IgD-negative memory B cell (primary cell): Measurements from ENCODE around the gene USP54. TPM values are rescaled to one million over a fixed set of nuclear protein-coding genes. Genes with fewer than 3 reads are reported as not detected.

Source experiments
- H3K27ac Mint-ChIP-seq, 3 donors: one replicate each; pipeline ENCODE4 v1.8.0; 2020 to 2022; ENCODE audit warnings: mild to moderate bottlenecking in 3 of 3, mixed read lengths in 3 of 3, moderate library complexity in 1 of 3
- H3K27me3 Mint-ChIP-seq: one replicate; pipeline ENCODE4 v1.8.0; 2021; ENCODE audit warnings: mixed read lengths
- H3K36me3 Mint-ChIP-seq: one replicate; pipeline ENCODE4 v1.8.0; 2020; ENCODE audit warnings: mild to moderate bottlenecking, mixed read lengths
- H3K4me1 Mint-ChIP-seq, 3 donors: one replicate each; pipeline ENCODE4 v1.8.0; 2020 to 2022; ENCODE audit warnings: mixed read lengths in 3 of 3, mild to moderate bottlenecking in 1 of 3
- H3K4me3 Mint-ChIP-seq, 4 donors: one replicate each; pipeline ENCODE4 v1.8.0; 2020 to 2022; ENCODE audit warnings: mild to moderate bottlenecking in 4 of 4, mixed read lengths in 4 of 4, moderate library complexity in 3 of 4
- H3K9me3 Mint-ChIP-seq, 3 donors: one replicate each; pipeline ENCODE4 v1.8.0; 2020 to 2021; ENCODE audit warnings: mixed read lengths in 3 of 3, mild to moderate bottlenecking in 1 of 3
- polyA plus RNA-seq: library from polyadenylated mRNA; unstranded; fragments of 300-500 nt; fragmentation: Illumina TruSeq; gene quantifications from one replicate; pipeline ENCODE4 v1.2.3, GENCODE V29; 2021

Gene USP54
- polyA plus RNA-seq, 1 donor from 2014 or later: 0.75 TPM

DNA sequence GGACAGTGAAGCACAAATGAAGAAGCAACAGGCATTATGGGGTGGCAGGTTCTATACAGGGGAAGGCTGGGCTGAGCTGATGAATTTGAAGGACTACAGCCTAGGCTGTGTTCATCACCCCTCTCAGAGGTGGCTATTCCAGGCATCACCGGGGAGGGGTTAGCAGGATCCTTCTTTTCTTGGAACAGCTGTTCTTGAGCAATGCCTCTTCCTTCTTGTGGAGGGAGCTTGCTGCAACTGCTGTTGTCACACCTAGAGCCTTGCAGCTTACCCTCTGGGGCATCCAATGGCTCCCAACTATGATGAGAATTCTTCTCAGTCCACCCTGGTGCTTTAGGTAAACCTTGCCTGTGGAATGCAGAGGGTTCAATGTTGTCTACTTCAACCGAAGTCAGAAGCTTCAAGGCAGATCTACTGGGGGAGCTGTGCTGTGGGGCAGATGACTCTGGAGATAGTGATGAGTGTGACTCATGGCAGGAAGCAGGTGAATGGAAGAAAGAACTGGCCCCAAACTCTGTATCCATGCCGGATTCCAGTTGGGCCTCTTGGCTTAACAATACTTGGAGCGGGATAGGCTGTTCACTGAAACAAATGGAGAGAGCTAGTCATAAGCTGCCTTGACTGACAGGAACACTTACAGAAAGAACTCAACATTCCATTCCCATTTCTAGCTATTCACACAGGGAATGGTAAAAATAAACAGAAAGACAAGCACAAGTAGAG is 73.8 kb downstream of the USP54 start:
- Mint-ChIP-seq H3K4me3 (no peak overlapping the region), H3K36me3 (peaks cover 2% of the 10 kb centered on the region), H3K4me1 (no peaks in the 10 kb centered on the region), H3K27me3 (no peaks in the 10 kb centered on the region), H3K9me3 (no peaks in the 10 kb centered on the region), H3K27ac (no peak overlapping the region)

DNA sequence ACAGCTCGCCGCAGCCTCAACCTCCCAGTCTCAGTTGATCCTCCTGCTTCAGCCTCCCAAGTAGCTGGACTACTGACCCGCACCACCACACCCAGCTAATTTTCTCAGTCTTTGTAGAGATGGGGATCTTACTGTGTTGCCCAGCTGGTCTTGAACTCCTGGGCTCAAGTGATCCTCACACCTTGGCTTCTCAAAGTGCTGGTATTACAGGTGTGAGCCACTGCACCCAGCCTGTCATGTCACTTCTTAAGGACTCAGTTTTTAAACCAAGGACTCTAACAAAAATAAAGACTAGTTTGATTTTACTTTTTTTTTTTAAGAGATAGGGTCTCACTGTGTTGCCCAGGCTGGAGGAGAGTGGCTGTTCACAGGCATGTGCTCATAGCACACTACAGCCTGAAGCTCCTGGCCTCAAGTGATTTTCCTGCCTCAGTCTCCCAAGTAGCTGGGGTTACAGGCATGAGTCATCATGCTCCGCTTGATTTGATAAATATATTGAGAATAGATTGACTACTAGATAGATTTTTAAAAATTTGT is 78.9 kb downstream of the USP54 start:
- H3K36me3 Mint-ChIP-seq: peaks cover 2% of the 10 kb centered on the region
- no peaks in the 10 kb centered on the region for H3K4me1 Mint-ChIP-seq
- no peaks in the 10 kb centered on the region for H3K9me3 Mint-ChIP-seq
- H3K4me3 Mint-ChIP-seq: no peak overlapping the region
- H3K27ac Mint-ChIP-seq: no peak overlapping the region
- no peaks in the 10 kb centered on the region for H3K27me3 Mint-ChIP-seq

DNA sequence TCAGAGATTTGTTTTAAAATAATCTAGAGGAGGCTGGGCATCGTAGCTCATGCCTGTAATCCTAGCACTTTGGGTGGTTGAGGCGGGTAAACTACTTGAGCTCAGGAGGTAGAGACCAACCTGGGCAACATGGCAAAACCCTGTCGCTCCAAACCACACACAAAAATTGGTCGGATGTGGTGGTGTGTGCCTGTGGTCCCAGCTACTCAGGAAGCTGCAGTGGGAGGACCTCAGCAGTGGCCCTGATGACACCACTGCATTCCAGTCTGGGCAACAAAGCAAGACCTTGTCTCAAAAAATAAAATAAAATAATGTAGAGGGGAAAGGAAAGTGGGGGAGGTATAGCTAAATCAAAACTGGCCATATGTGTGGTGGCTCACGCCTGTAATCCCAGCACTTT is 81.4 kb downstream of the USP54 start:
- no peak overlapping the region for H3K27ac Mint-ChIP-seq
- H3K9me3 Mint-ChIP-seq: no peaks in the 10 kb centered on the region
- H3K4me1 Mint-ChIP-seq: no peaks in the 10 kb centered on the region
- H3K4me3 Mint-ChIP-seq: no peak overlapping the region
- peaks cover 4% of the 10 kb centered on the region for H3K36me3 Mint-ChIP-seq
- no peaks in the 10 kb centered on the region for H3K27me3 Mint-ChIP-seq

DNA sequence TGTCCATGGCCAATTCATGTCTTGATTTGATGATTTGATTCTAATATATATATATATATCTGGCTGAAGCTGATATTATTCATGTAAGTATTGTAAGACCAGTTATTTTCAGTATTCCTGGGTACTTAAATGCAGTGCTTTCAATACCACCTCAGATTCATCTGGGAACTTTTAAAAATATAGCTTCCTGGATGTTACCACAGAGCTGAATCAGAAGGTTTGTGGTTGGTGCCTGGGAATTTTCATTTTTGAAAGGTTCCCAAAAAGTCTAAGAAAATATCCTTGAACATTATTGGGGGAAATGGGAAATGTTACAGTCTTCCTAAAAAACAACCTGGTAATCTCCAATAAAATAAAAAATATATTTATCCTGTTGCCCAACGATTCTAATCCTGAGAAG is 84.7 kb downstream of the USP54 start:
- no peak overlapping the region for H3K4me3 Mint-ChIP-seq
- H3K27me3 Mint-ChIP-seq: no peaks in the 10 kb centered on the region
- peaks cover 4 to 10% (median 8%) of the 10 kb centered on the region in 3 donors for H3K4me1 Mint-ChIP-seq
- H3K27ac Mint-ChIP-seq: peak overlapping the region in 1 of 3 donors; percentile 67
- peaks cover 6% of the 10 kb centered on the region for H3K36me3 Mint-ChIP-seq
- H3K9me3 Mint-ChIP-seq: no peaks in the 10 kb centered on the region

DNA sequence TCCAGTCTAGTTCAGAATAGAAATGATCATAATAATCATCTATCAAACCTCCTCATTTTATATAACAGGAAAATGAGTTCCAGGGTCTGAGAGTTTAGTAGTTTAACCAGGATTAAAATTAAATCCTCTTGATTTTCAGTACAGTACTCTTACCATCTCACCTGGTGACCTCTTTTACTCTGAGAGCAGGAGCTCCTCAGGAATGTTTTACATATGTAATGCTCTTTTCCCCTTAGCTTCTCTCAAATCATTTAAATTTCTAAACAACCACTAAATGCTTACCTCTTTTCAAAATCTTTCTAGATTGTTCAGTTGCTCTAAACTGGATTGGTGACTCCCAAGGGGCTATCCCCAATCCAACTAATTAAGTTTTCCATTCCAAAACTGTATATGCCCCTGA is 85.1 kb downstream of the USP54 start:
- Mint-ChIP-seq H3K9me3 (no peaks in the 10 kb centered on the region), H3K27ac (peak overlapping the region in 1 of 3 donors; percentile 67), H3K4me1 (peaks cover 8 to 14% (median 12%) of the 10 kb centered on the region in 3 donors), H3K27me3 (no peaks in the 10 kb centered on the region), H3K36me3 (peaks cover 6% of the 10 kb centered on the region), H3K4me3 (no peak overlapping the region)

DNA sequence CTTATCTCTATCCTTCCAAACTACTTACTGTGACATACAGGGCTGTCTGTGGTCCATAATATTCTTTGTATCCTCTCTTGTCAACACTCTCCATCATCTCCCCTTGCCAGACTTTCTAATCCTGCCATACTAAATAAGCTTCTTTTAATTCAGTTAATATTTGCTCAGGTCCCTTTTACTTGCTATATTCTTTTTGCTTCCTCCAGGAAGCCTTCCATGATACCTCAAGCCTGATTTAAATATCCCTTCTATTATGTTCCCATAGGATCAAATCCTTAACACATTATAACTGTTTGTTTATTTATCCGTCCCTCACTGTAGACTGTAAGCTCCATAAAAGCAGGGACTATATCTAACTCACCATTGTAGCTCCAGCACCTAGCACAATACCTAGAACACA is 88.1 kb downstream of the USP54 start:
- Mint-ChIP-seq H3K27ac (peak overlapping the region in 2 of 3 donors; percentile 8 to 72), H3K9me3 (no peaks in the 10 kb centered on the region), H3K4me1 (peaks cover 11 to 16% (median 15%) of the 10 kb centered on the region in 3 donors), H3K36me3 (peaks cover 6% of the 10 kb centered on the region), H3K27me3 (no peaks in the 10 kb centered on the region), H3K4me3 (no peak overlapping the region)

DNA sequence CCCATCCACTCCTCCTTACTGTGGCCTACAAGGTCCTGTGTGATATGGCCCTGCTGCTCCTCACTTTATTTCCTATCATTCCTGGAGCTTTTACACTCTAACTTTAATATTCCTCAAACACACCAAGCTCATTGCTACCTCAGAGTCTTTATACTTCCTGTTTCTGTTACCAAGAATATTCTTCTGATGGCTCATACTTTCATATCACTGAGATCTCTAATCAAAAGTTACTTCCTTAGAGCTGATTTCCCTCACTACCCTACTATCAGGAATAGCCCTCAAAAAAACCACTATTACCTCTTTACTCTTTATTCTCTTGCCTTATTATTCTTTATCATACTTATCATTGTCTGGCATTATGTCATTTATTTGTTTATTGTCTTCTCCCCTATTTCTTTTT is 89.5 kb downstream of the USP54 start:
- Mint-ChIP-seq H3K4me1 (peaks cover 15 to 27% (median 19%) of the 10 kb centered on the region in 3 donors), H3K27ac (peak overlapping the region; percentile 15 to 78 (median 19)), H3K36me3 (peaks cover 4% of the 10 kb centered on the region), H3K9me3 (no peaks in the 10 kb centered on the region), H3K4me3 (peak overlapping the region; percentile 13 to 68 (median 43)), H3K27me3 (no peaks in the 10 kb centered on the region)

DNA sequence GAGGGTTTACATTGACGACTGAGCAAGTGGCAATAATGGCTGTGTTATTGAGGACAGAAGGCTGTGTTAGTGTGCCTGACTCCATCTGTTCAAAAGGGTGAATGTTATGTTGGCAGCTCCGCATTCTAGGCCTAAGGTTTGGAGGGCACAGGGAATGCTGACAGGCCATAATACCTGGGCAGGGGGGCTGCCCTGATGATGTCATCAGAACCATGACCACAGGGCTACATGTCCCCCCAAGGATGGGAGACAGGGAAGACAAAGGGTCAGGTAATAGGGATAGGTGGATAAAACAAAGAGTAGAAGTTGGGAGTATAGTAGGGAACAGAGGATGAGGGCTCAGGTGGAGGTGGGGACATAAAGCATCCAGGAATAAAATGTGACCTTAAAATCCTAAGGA is 93.5 kb downstream of the USP54 start:
- Mint-ChIP-seq H3K9me3 (no peaks in the 10 kb centered on the region), H3K36me3 (no peaks in the 10 kb centered on the region)

DNA sequence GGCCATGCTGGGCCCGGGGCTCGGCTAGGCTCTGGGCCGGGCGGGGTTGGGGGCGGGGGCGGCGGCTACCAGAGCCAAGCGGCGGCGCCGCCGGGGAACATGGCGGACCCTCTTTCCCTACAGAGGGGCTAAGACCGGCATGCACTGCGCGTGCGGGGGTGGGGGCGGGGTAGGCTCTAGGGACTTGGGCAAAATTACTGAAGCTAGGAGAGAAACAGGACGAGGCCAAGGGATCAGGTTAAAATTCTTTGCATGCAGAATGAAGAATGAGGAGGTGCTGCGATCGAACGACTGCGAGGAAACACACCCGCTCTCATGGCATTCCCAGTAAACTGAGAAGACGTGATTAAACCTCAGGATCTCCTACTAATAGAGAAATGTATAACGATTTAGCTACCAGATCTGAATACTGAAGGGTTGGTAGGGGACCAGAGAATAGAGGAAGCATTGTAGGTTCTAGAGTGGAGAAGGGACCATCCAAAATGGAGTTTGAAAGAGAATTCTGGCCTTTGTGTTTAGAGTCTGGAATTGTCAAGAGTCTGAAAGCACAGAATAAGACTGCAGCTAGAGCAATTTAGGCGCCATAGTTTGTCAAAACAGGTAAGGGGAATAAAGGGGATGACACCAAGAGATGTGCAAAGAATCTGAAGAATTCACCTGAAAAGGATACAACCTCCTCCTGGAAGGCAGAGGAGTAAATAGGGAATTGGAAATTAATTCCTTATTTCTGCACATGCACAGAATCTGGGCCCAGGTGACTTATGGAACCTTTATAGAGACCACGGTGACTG is 95.1 kb downstream of the USP54 start, which contains the start of gene PPP3CB:
Gene PPP3CB (minus strand): TSS at position 141 of the 791 bp plus-strand sequence. CDS start 135 bp downstream, at position 6.
- peaks cover 31 to 44% (median 33%) of the 10 kb centered on the region in 3 donors for H3K4me1 Mint-ChIP-seq
- peaks cover 2% of the 10 kb centered on the region for H3K27me3 Mint-ChIP-seq
- no peaks in the 10 kb centered on the region for H3K9me3 Mint-ChIP-seq
- H3K27ac Mint-ChIP-seq: peak within 1 kb of the TSS; percentile 70 to 99 (median 96)
- H3K36me3 Mint-ChIP-seq: no peaks in the 10 kb centered on the region
- H3K4me3 Mint-ChIP-seq: peak within 1 kb of the TSS; percentile 82 to 97 (median 96)

More for the DNA sequence above, 93.5 kb downstream of the USP54 start:
- H3K27ac Mint-ChIP-seq: no peak overlapping the region
- H3K4me1 Mint-ChIP-seq: peaks cover 34 to 50% (median 36%) of the 10 kb centered on the region in 3 donors
- peaks cover 2% of the 10 kb centered on the region for H3K27me3 Mint-ChIP-seq
- peak overlapping the region in 3 of 4 donors; percentile 8 to 82 (median 50) for H3K4me3 Mint-ChIP-seq

DNA sequence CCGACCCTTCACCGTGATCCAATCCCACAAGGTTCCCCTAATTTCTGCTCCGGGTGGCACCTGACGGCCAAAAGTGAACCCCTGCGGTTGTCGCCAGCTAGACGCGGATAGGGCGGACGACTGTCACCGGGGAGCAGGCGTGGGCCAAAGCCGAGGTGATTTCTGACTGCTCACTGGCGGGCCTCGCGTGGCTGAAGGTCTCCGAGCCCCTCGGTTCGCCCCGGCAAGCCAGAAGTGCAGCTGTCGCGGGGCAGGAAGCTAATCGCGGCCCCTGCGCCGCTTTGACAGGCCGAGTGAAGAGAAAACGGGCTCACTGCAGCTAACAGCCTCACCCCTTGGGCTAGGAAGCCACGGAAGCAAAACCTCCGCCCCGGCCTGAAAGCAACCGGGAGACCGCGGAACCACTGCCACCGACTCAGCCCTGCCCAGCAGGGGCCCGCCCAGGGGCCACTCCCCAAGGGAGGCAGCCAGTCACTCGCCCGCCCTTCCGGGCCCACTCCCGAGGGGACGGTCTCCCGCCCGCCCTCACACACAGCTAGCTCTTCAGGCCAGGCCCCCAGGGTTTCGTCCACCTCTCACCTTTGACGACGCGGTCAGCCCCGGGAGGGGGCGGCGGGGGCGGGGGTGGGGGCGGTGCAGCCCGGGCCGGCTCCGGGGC is 95.8 kb downstream of the USP54 start:
- Mint-ChIP-seq H3K27me3 (peaks cover 2% of the 10 kb centered on the region), H3K4me3 (peak overlapping the region; percentile 82 to 97 (median 96)), H3K36me3 (no peaks in the 10 kb centered on the region), H3K27ac (peak overlapping the region; percentile 70 to 99 (median 96)), H3K9me3 (no peaks in the 10 kb centered on the region), H3K4me1 (peaks cover 29 to 42% (median 30%) of the 10 kb centered on the region in 3 donors)

DNA sequence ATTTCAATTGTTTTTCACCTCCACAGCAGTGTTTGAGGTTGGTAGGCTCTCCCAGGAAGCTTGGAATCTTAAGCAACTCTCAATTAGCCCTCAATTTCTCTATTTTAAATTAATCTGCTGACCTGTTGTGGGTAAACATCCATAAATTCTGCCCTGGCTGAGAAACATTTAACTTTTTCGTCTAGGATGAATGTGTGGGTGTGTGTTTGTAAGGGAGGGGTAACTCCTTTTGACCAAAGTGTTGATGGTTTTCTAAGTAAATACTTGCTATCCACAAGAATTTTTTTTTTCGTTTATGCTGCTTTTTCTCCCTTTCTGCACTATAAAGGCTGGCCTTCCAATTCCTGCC is 96.3 kb downstream of the USP54 start:
- Mint-ChIP-seq H3K36me3 (peaks cover 3% of the 10 kb centered on the region), H3K27me3 (peaks cover 2% of the 10 kb centered on the region), H3K9me3 (no peaks in the 10 kb centered on the region), H3K27ac (peak overlapping the region; percentile 70 to 99 (median 96)), H3K4me1 (peaks cover 31 to 44% (median 33%) of the 10 kb centered on the region in 3 donors), H3K4me3 (peak overlapping the region; percentile 82 to 97 (median 96))

DNA sequence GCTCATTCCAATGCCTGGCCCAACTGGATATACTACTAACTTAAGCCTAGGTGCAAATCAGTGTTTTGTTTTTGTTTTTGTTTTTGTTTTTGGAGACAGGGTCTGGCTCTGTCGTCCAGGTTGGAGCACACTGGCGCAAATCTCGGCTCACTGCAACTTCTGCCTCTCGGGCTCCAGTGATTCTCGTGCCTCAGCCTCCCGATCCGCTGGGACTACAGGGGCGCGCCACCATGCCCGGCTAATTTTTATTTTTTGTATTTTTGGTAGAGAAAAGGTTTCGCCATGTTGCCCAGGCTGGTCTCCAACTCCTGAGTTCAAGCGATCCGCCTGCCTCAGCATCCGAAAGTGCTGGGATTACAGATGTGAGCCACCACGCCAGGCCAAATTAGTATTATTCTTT is 96.9 kb downstream of the USP54 start:
- peak overlapping the region; percentile 30 to 88 (median 70) for H3K4me3 Mint-ChIP-seq
- no peaks in the 10 kb centered on the region for H3K9me3 Mint-ChIP-seq
- peaks cover 2% of the 10 kb centered on the region for H3K27me3 Mint-ChIP-seq
- H3K36me3 Mint-ChIP-seq: peaks cover 3% of the 10 kb centered on the region
- H3K27ac Mint-ChIP-seq: peak overlapping the region in 2 of 3 donors; percentile 66 to 96
- H3K4me1 Mint-ChIP-seq: peaks cover 34 to 48% (median 35%) of the 10 kb centered on the region in 3 donors

DNA sequence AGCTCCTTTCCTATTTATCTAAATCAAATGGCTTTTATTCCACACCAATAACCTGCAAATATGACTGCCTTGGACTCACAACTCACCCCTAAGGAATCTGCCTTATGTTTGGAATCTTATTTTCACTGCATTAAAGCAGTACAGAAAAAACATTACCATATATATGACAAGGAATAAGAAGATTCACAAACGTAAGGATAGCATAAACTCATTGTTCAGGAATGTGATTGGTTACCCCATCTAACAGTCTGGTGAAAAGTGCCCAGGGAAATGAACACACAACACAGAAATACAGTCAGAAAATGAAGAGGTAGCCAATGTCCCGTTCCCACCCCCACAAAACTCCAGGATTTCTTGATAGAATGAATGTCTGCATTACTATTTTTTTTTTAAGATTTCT is 97.4 kb downstream of the USP54 start:
- Mint-ChIP-seq H3K27ac (peak overlapping the region in 2 of 3 donors; percentile 66 to 96), H3K36me3 (peaks cover 3% of the 10 kb centered on the region), H3K4me1 (peaks cover 37 to 51% (median 39%) of the 10 kb centered on the region in 3 donors), H3K27me3 (peaks cover 2% of the 10 kb centered on the region), H3K4me3 (peak overlapping the region; percentile 30 to 88 (median 70)), H3K9me3 (no peaks in the 10 kb centered on the region)

DNA sequence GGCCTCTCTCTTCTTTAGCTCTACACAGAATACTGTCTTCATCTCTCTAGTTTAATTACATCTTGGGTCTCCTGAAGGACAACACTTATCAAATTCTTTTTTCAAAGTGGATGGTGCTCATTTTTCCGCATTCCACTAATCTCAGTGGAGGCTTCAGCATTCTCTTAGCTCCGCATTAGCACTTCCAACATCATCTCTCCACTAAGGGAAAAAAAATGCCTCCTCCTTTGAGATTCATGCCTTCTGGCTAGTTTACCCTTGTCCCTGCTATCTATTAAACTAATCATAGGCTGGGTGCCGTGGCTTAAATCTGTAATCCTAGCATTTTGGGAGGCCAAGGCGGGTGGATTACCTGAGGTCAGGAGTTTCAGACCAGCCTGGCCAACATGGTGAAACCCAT is 104.5 kb downstream of the USP54 start:
- no peak overlapping the region for H3K27ac Mint-ChIP-seq
- no peaks in the 10 kb centered on the region for H3K9me3 Mint-ChIP-seq
- H3K4me1 Mint-ChIP-seq: peaks cover 22 to 24% (median 23%) of the 10 kb centered on the region in 3 donors
- H3K4me3 Mint-ChIP-seq: no peak overlapping the region
- no peaks in the 10 kb centered on the region for H3K27me3 Mint-ChIP-seq
- peaks cover 10% of the 10 kb centered on the region for H3K36me3 Mint-ChIP-seq
